ENCODE measurements around the gene SYNDIG1L. TPM values are rescaled to one million over a fixed set of nuclear protein-coding genes. Genes with fewer than 3 reads are reported as not detected.

The SYNDIG1L gene
- total and polyA plus RNA-seq, 10 of the 15 experiments (the other 5 are each of a cell fraction or from before 2014, with no cell fraction given) = 0.04 TPM; not detected in 9

GRCh38 chr14:74407801-74408154 lies 18.2 kb downstream of the SYNDIG1L start:
- no peak for TF ChIP-seq DPF2 (IDR thresholded peaks at IDR 0.05)
- TF ChIP-seq ETV6 (conservative IDR thresholded peaks at IDR 0.05 in 1 of 2, IDR thresholded peaks at IDR 0.05 in 1 of 2; ENCODE audit: borderline replicate concordance in 1 of 2, low read depth in 1 of 2) = no peak
- no peak for TF ChIP-seq USF2 (IDR thresholded peaks at IDR 0.05; ENCODE audit: borderline replicate concordance, low read depth, low read length)
- TF ChIP-seq ZBTB33 (IDR thresholded peaks at IDR 0.05) = no peak
- no peak for TF ChIP-seq RB1 (IDR thresholded peaks at IDR 0.05; ENCODE audit: borderline replicate concordance)
- no peak for TF ChIP-seq TCF7 (IDR thresholded peaks at IDR 0.05; ENCODE audit: borderline replicate concordance)
- no peak for TF ChIP-seq SPI1 (IDR thresholded peaks at IDR 0.05; ENCODE audit: borderline replicate concordance, insufficient read depth, low read depth, low read length)
- no peak for TF ChIP-seq EZH2 (IDR thresholded peaks at IDR 0.05; ENCODE audit: borderline replicate concordance, control insufficient read depth, low read depth, low read length)
- TF ChIP-seq MXI1 (IDR thresholded peaks at IDR 0.05; ENCODE audit: low read depth, low read length) = no peak
- TF ChIP-seq CBX5 (IDR thresholded peaks at IDR 0.05; ENCODE audit: low read depth) = no peak
- TF ChIP-seq PAX8 (IDR thresholded peaks at IDR 0.05) = no peak
- TF ChIP-seq ZNF592 (IDR thresholded peaks at IDR 0.05) = no peak
- TF ChIP-seq SKIL (IDR thresholded peaks at IDR 0.05; ENCODE audit: low read depth, poor library complexity, severe bottlenecking) = no peak
- TF ChIP-seq FOS (IDR thresholded peaks at IDR 0.05; ENCODE audit: borderline replicate concordance, extremely low read depth, insufficient read length) = no peak
- TF ChIP-seq ZBED1 (IDR thresholded peaks at IDR 0.05; ENCODE audit: borderline replicate concordance) = no peak
- intact Hi-C loops (cut with micrococcal nuclease; ENCODE audit: unreplicated experiment) (no loop called here), in situ Hi-C loops (cut with MboI) (no loop called here)
- Histone ChIP-seq H3K4me3 (no peak overlapping the region), H3K9me3 (replicated peaks; ENCODE audit: control insufficient read depth, insufficient read depth, low read length) (no peaks in the 10 kb centered on the region), H3K27ac (ENCODE audit: control insufficient read depth, insufficient read depth) (no peak overlapping the region), H3K79me2 (ENCODE audit: control insufficient read depth, insufficient read depth, low read length) (no peaks in the 10 kb centered on the region), H4K20me1 (ENCODE audit: control insufficient read depth, insufficient read depth) (no peaks in the 10 kb centered on the region), H3K36me3 (ENCODE audit: control insufficient read depth in 2 of 2, insufficient read depth in 2 of 2, low read length in 1 of 2) (no peaks in the 10 kb centered on the region), H2AFZ (ENCODE audit: control insufficient read depth, low read depth, low read length) (no peak overlapping the region), H3K9ac (ENCODE audit: control insufficient read depth, insufficient read depth, low read length) (no peak overlapping the region), H3K27me3 (replicated peaks in 1 of 2; ENCODE audit: control insufficient read depth in 2 of 2, insufficient read depth in 2 of 2, low read length in 1 of 2) (no peaks in the 10 kb centered on the region; a peak in 2 of 4 replicates), H3K4me2 (ENCODE audit: control insufficient read depth, insufficient read depth) (no peak overlapping the region), H3K4me1 (ENCODE audit: control insufficient read depth, insufficient read depth, low read length) (peaks cover 5% of the 10 kb centered on the region)
- CTCF ChIA-PET = no interaction called here
- 48% methylated on average over 5 of the region's 5 CpGs for WGBS (ENCODE audit: insufficient coverage, insufficient replicate concordance, low lambda C conversion rate, missing lambda C conversion rate)
- SMC1A ChIA-PET (ENCODE audit: uncharacterized antibody, unreplicated experiment) = no interaction called here
- ATAC-seq = no peak
- no peak for DNase-seq (ENCODE audit: low read depth, low spot score)
- POLR2A ChIA-PET = no interaction called here
- no peak for FAIRE-seq
- no TSS peak for BruUV-seq (replicated peaks)
- RAD21 ChIA-PET (ENCODE audit: unreplicated experiment) = no interaction called here

Measured in GM12878 (cell line).